HFFc6 (cell line): ENCODE measurements around the gene CCDC200. TPM values are rescaled to one million over a fixed set of nuclear protein-coding genes. Genes with fewer than 3 reads are reported as not detected.
"Not testable (repeated sequence)": the region's sequence is repeated elsewhere in the genome, so short reads cannot be mapped to it uniquely, and the experiment has no call there.

Source experiments
- DNase-seq: peaks from one replicate; pipeline ENCODE4 v3.0.0-alpha.2; 2018
- H3K27ac Mint-ChIP-seq: 2 replicates; pipeline ENCODE4 v1.8.0; 2020; ENCODE audit warnings: mild to moderate bottlenecking, mixed read lengths
- H3K27me3 Mint-ChIP-seq: 2 replicates; pipeline ENCODE4 v1.8.0; 2021; ENCODE audit warnings: mild to moderate bottlenecking, moderate library complexity, mixed read lengths; ENCODE audit not compliant: insufficient read depth
- H3K36me3 Mint-ChIP-seq: 2 replicates; pipeline ENCODE4 v1.8.0; 2021; ENCODE audit warnings: low read depth, mixed read lengths
- H3K4me1 Mint-ChIP-seq: 2 replicates; pipeline ENCODE4 v1.8.0; 2020; ENCODE audit warnings: low read depth, mixed read lengths
- H3K4me3 Mint-ChIP-seq: 2 replicates; pipeline ENCODE4 v1.8.0; 2020; ENCODE audit warnings: mild to moderate bottlenecking, moderate library complexity, mixed read lengths
- H3K9me3 Mint-ChIP-seq: 2 replicates; pipeline ENCODE4 v1.8.0; 2020; ENCODE audit warnings: mild to moderate bottlenecking, mixed read lengths
- CTCF ChIP-seq: fragments of 200-600 bp; sonication (generic); IDR thresholded peaks from 2 replicates; pipeline ENCODE4 v1.5.0; 2021; ENCODE audit warnings: antibody characterized with exemption, mild to moderate bottlenecking
- total RNA-seq, 6 experiments: library from RNA; stranded (reverse); fragmentation: NEBNext Ultra II Directional; extraction: Animal tissue kit (Norgen Biotek cat#: 25700); gene quantifications; 2 replicates in 1 of 6; 3 replicates in 5 of 6; pipeline ENCODE4 v1.2.3, GENCODE V29; 2021

Gene CCDC200
- total RNA-seq, 6 experiments from 2014 or later: not detected

- H3K4me3 Mint-ChIP-seq: no peak overlapping the region
- TF ChIP-seq CTCF: no peak
- DNase-seq: no peak
- H3K27me3 Mint-ChIP-seq: no peaks in the 10 kb centered on the region
- no peaks in the 10 kb centered on the region for H3K9me3 Mint-ChIP-seq
- H3K4me1 Mint-ChIP-seq: no peaks in the 10 kb centered on the region
- H3K27ac Mint-ChIP-seq: no peak overlapping the region
- H3K36me3 Mint-ChIP-seq: peaks cover 37% of the 10 kb centered on the region; the same call in 1 of the 2 replicates
Observed at GRCh38 chr17:43200127-43200526, 28.3 kb downstream of the CCDC200 start.

- no peak for TF ChIP-seq CTCF
- no peaks in the 10 kb centered on the region for H3K27me3 Mint-ChIP-seq
- peaks cover 39% of the 10 kb centered on the region; the same call in 1 of the 2 replicates for H3K36me3 Mint-ChIP-seq
- no peak overlapping the region for H3K4me3 Mint-ChIP-seq
- no peak for DNase-seq
- no peaks in the 10 kb centered on the region for H3K4me1 Mint-ChIP-seq
- H3K27ac Mint-ChIP-seq: no peak overlapping the region
- H3K9me3 Mint-ChIP-seq: no peaks in the 10 kb centered on the region
Observed at GRCh38 chr17:43199633-43200032, 28.8 kb downstream of the CCDC200 start.

DNA sequence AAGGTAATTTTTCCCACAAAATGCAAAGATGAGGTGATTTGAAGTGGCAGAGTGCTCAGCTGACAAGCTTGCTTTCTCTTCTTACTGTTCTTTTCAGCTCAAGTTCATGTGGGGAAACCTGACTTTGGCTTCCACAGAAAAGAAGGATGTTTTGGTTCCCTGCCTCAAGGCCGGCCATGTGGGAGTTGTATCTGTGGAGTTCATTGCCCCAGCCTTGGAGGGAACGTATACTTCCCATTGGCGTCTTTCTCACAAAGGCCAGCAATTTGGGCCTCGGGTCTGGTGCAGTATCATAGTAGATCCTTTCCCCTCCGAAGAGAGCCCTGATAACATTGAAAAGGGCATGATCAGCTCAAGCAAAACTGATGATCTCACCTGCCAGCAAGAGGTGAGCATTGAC lies 35.2 kb downstream of the CCDC200 start:
- Mint-ChIP-seq H3K27me3 (peaks cover 2% of the 10 kb centered on the region; the same call in 1 of the 2 replicates), H3K4me1 (no peaks in the 10 kb centered on the region), H3K9me3 (no peaks in the 10 kb centered on the region), H3K27ac (no peak overlapping the region), H3K36me3 (peaks cover 45% of the 10 kb centered on the region), H3K4me3 (no peak overlapping the region)
- no peak for DNase-seq
- TF ChIP-seq CTCF: no peak

DNA sequence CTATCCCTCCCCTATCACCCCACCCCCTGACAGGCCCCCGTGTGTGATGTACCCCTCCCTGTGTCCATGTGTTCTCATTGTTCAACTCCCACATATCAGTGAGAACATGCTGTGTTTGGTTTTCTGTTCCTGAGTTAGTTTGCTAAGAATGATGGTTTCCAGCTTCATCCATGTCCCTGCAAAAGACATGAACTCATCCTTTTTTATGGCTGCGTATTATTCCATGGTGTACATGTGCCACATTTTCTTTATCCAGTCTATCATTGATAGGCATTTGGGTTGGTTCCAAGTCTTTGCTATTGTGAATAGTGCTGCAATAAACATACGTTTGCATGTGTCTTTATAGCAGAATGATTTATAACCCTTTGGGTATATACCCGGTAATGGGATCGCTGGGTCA lies 41.8 kb downstream of the CCDC200 start:
- not testable (repeated sequence) for H3K4me1 Mint-ChIP-seq, H3K4me3 Mint-ChIP-seq, H3K27ac Mint-ChIP-seq, DNase-seq, H3K9me3 Mint-ChIP-seq, H3K27me3 Mint-ChIP-seq
- peaks cover 22% of the 10 kb centered on the region for H3K36me3 Mint-ChIP-seq

GRCh38 chr17:43183921-43184320 lies 44.5 kb downstream of the CCDC200 start:
- no peak for DNase-seq
- H3K9me3 Mint-ChIP-seq: no peaks in the 10 kb centered on the region
- peaks cover 12% of the 10 kb centered on the region for H3K36me3 Mint-ChIP-seq
- no peaks in the 10 kb centered on the region for H3K4me1 Mint-ChIP-seq
- H3K4me3 Mint-ChIP-seq: no peak overlapping the region
- no peak overlapping the region for H3K27ac Mint-ChIP-seq
- no peaks in the 10 kb centered on the region for H3K27me3 Mint-ChIP-seq
- no peak for TF ChIP-seq CTCF

DNA sequence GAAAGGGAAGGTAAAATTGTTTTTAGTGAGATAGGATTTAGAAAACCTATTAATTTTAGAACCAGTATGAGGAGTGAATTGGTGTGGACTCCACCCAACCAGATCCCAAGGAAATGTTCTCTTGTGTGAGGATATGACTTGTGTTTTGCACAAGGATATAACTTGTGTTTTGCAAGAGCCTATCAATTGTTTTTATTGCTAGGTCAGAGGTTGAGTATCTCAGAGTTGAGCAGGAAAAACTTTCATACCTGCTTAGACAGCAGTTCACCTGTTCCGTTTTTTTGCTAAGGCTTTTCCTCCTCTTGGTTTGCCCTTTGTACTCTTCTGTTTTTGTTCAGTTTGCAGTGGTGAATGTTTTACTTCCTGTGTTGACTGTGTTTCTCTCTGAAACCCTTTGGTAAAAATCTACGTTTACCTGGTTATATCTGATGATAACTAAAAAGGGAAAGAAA lies 52.3 kb downstream of the CCDC200 start:
- Mint-ChIP-seq H3K4me1 (peaks cover 47% of the 10 kb centered on the region), H3K27me3 (peaks cover 4% of the 10 kb centered on the region; the same call in 1 of the 2 replicates), H3K36me3 (peaks cover 43% of the 10 kb centered on the region), H3K4me3 (peak overlapping the region; percentile 69), H3K9me3 (peaks cover 17% of the 10 kb centered on the region), H3K27ac (peak overlapping the region; percentile 88)
- no peak for TF ChIP-seq CTCF
- no peak for DNase-seq
